CD8-positive, alpha-beta memory T cell (primary cell): ENCODE measurements around the gene RANBP3. TPM values are rescaled to one million over a fixed set of nuclear protein-coding genes. Genes with fewer than 3 reads are reported as not detected.
A peak's percentile ranks its signal among the peaks of the same experiment; 100 is the strongest.
"Not testable (repeated sequence)": the region's sequence is repeated elsewhere in the genome, so short reads cannot be mapped to it uniquely, and the experiment has no call there.

Experiments
- CTCF ChIA-PET: fragments of 350-600 bp; sonication (Branson Sonifier 250); formaldehyde crosslinking; loops from one replicate; lab custom pipeline; 2021; ENCODE audit warnings: antibody characterized with exemption; lab: Charles Lee
- POLR2A ChIA-PET: fragments of 350-600 bp; sonication (Branson Sonifier 250); formaldehyde crosslinking; loops from one replicate; lab custom pipeline; 2021; ENCODE audit warnings: antibody characterized with exemption; lab: Charles Lee
- DNase-seq, 5 donors: peaks; one replicate each; pipeline versions ENCODE4 v3.0.0 to v3.0.0-alpha.2; 2020 to 2022; ENCODE audit warnings: mixed read lengths in 1 of 5
- H3K27ac ChIP-seq: one replicate; pipeline ENCODE4 v1.7.0; 2013; ENCODE audit warnings: low read depth, mild to moderate bottlenecking, low read length, moderate library complexity
- H3K27me3 ChIP-seq: 2 replicates; pipeline ENCODE4 v1.7.0; 2013; ENCODE audit warnings: low read length, mild to moderate bottlenecking; ENCODE audit not compliant: insufficient read depth, poor library complexity, severe bottlenecking
- H3K36me3 ChIP-seq: 2 replicates; pipeline ENCODE4 v1.7.0; 2013; ENCODE audit warnings: mild to moderate bottlenecking, low read length, moderate library complexity; ENCODE audit not compliant: insufficient read depth
- H3K4me1 ChIP-seq: 2 replicates; pipeline ENCODE4 v1.7.0; 2013; ENCODE audit warnings: mild to moderate bottlenecking, low read length, moderate library complexity; ENCODE audit not compliant: insufficient read depth
- H3K4me3 ChIP-seq: 2 replicates; pipeline ENCODE4 v1.7.0; 2013; ENCODE audit warnings: mild to moderate bottlenecking, low read length
- H3K9me3 ChIP-seq: 2 replicates; pipeline ENCODE4 v1.7.0; 2013; ENCODE audit warnings: mild to moderate bottlenecking, low read length
- H3K27ac Mint-ChIP-seq, 8 donors: one replicate each; pipeline ENCODE4 v1.8.0; 2020 to 2021; ENCODE audit warnings: mixed read lengths in 8 of 8, mild to moderate bottlenecking in 6 of 8, inconsistent platforms in 3 of 8, moderate library complexity in 3 of 8
- H3K27me3 Mint-ChIP-seq, 2 donors: one replicate each; pipeline ENCODE4 v1.8.0; 2020 to 2021; ENCODE audit warnings: mixed read lengths in 2 of 2, mild to moderate bottlenecking in 1 of 2, moderate library complexity in 1 of 2
- H3K36me3 Mint-ChIP-seq, 3 donors: one replicate each; pipeline ENCODE4 v1.8.0; 2020 to 2021; ENCODE audit warnings: mixed read lengths in 3 of 3, inconsistent platforms in 1 of 3, mild to moderate bottlenecking in 1 of 3
- H3K4me1 Mint-ChIP-seq, 3 donors: one replicate each; pipeline ENCODE4 v1.8.0; 2020 to 2021; ENCODE audit warnings: mixed read lengths in 3 of 3, inconsistent platforms in 1 of 3, mild to moderate bottlenecking in 1 of 3
- H3K4me3 Mint-ChIP-seq, 7 donors: one replicate each; pipeline ENCODE4 v1.8.0; 2020 to 2021; ENCODE audit warnings: mixed read lengths in 7 of 7, mild to moderate bottlenecking in 6 of 7, moderate library complexity in 4 of 7, inconsistent platforms in 2 of 7
- H3K9me3 Mint-ChIP-seq, 5 donors: one replicate each; pipeline ENCODE4 v1.8.0; 2020 to 2022; ENCODE audit warnings: mixed read lengths in 5 of 5, mild to moderate bottlenecking in 3 of 5, moderate library complexity in 2 of 5, inconsistent platforms in 1 of 5
- polyA plus RNA-seq: library from polyadenylated mRNA; unstranded; fragments of 300-500 nt; fragmentation: Illumina TruSeq; gene quantifications from one replicate; pipeline ENCODE4 v1.2.3, GENCODE V29; 2021
- total RNA-seq, 2 experiments: library from RNA; stranded (reverse); gene quantifications; one replicate each; pipeline ENCODE4 v1.2.3, GENCODE V29; 2021

The RANBP3 gene
- total and polyA plus RNA-seq, 3 experiments from 2014 or later, result 9.7 to 97.6 (median 94.8) TPM

GRCh38 chr19:5966941-5967340 is 11.0 kb downstream of the RANBP3 start:
- CTCF ChIA-PET, result interaction anchor here (1.0 to 3.4 kb wide), 9 partner anchors 12 to 68 kb away, joined by 3 to 43 read pairs (median 9); partner anchors contain the start of genes NDUFA11, RANBP3 and VMAC

GRCh38 chr19:5966215-5966614 is 11.7 kb downstream of the RANBP3 start:
- Mint-ChIP-seq H3K27me3 (no peaks in the 10 kb centered on the region), H3K36me3 (peaks cover 0 to 39% (median 3%) of the 10 kb centered on the region in 3 donors), H3K4me1 (peaks cover 69 to 95% (median 85%) of the 10 kb centered on the region in 3 donors), H3K9me3 (no peaks in the 10 kb centered on the region), H3K27ac (peak overlapping the region in 5 of 8 donors; percentile 43 to 94 (median 85)), H3K4me3 (peak overlapping the region in 1 of 7 donors; percentile 35)
- no peak for DNase-seq
- POLR2A ChIA-PET, result no interaction called here
- CTCF ChIA-PET, result interaction anchor here (0.7 to 3.4 kb wide), 5 partner anchors 13 to 162 kb away, joined by 3 to 43 read pairs (median 31); partner anchors contain the start of gene RANBP3
- H3K4me1 ChIP-seq, result peaks cover 78% of the 10 kb centered on the region
- H3K36me3 ChIP-seq, result no peaks in the 10 kb centered on the region
- no peak overlapping the region for H3K4me3 ChIP-seq
- H3K27me3 ChIP-seq, result no peaks in the 10 kb centered on the region
- no peaks in the 10 kb centered on the region for H3K9me3 ChIP-seq
- no peak overlapping the region for H3K27ac ChIP-seq

More at GRCh38 chr19:5966941-5967340, 11.0 kb downstream of the RANBP3 start:
- Mint-ChIP-seq H3K36me3 (peaks cover 0 to 43% (median 2%) of the 10 kb centered on the region in 3 donors), H3K4me3 (peak overlapping the region in 1 of 7 donors; percentile 15), H3K9me3 (no peaks in the 10 kb centered on the region), H3K4me1 (peaks cover 71 to 95% (median 85%) of the 10 kb centered on the region in 3 donors), H3K27me3 (no peaks in the 10 kb centered on the region), H3K27ac (peak overlapping the region in 5 of 8 donors; percentile 2 to 87 (median 76))
- no peaks in the 10 kb centered on the region for H3K27me3 ChIP-seq
- DNase-seq, result no peak
- POLR2A ChIA-PET, result no interaction called here
- H3K27ac ChIP-seq, result no peak overlapping the region
- H3K9me3 ChIP-seq, result no peaks in the 10 kb centered on the region
- no peak overlapping the region for H3K4me3 ChIP-seq
- H3K36me3 ChIP-seq, result peaks cover 2% of the 10 kb centered on the region
- H3K4me1 ChIP-seq, result peaks cover 78% of the 10 kb centered on the region

GRCh38 chr19:5964816-5965565 is 12.9 kb downstream of the RANBP3 start:
- Mint-ChIP-seq H3K9me3 (no peaks in the 10 kb centered on the region), H3K4me1 (peaks cover 75 to 98% (median 88%) of the 10 kb centered on the region in 3 donors), H3K27me3 (no peaks in the 10 kb centered on the region), H3K27ac (peak overlapping the region; percentile 15 to 94 (median 82)), H3K4me3 (peak overlapping the region in 1 of 7 donors; percentile 9), H3K36me3 (peaks cover 0 to 36% (median 3%) of the 10 kb centered on the region in 3 donors)
- H3K4me3 ChIP-seq, result no peak overlapping the region
- ChIA-PET POLR2A (no interaction called here), CTCF (no interaction called here)
- no peak overlapping the region for H3K27ac ChIP-seq
- peak in 1 of 5 donors; percentile 34 for DNase-seq
- H3K9me3 ChIP-seq, result no peaks in the 10 kb centered on the region
- peaks cover 89% of the 10 kb centered on the region for H3K4me1 ChIP-seq
- no peaks in the 10 kb centered on the region for H3K36me3 ChIP-seq
- no peaks in the 10 kb centered on the region for H3K27me3 ChIP-seq

GRCh38 chr19:5963855-5964254 is 14.1 kb downstream of the RANBP3 start:
- ChIA-PET POLR2A (no interaction called here), CTCF (no interaction called here)
- Histone ChIP-seq H3K4me1 (peaks cover 91% of the 10 kb centered on the region), H3K27ac (no peak overlapping the region), H3K36me3 (no peaks in the 10 kb centered on the region), H3K4me3 (no peak overlapping the region), H3K27me3 (no peaks in the 10 kb centered on the region), H3K9me3 (no peaks in the 10 kb centered on the region)
- H3K4me1 Mint-ChIP-seq, result peaks cover 82 to 98% (median 95%) of the 10 kb centered on the region in 3 donors
- no peaks in the 10 kb centered on the region for H3K27me3 Mint-ChIP-seq
- peaks cover 0 to 30% (median 3%) of the 10 kb centered on the region in 3 donors for H3K36me3 Mint-ChIP-seq
- no peak for DNase-seq
- H3K9me3 Mint-ChIP-seq, result no peaks in the 10 kb centered on the region
- H3K4me3 Mint-ChIP-seq, result peak overlapping the region in 2 of 7 donors; percentile 12 to 19
- peak overlapping the region in 7 of 8 donors; percentile 90 to 99 (median 98) for H3K27ac Mint-ChIP-seq

- H3K4me1 ChIP-seq, result peaks cover 91% of the 10 kb centered on the region
- H3K4me1 Mint-ChIP-seq, result peaks cover 80 to 97% (median 91%) of the 10 kb centered on the region in 3 donors
- H3K36me3 Mint-ChIP-seq, result peaks cover 0 to 28% (median 3%) of the 10 kb centered on the region in 3 donors
- POLR2A ChIA-PET, H3K9me3 Mint-ChIP-seq, H3K27me3 Mint-ChIP-seq, CTCF ChIA-PET, H3K27me3 ChIP-seq, DNase-seq, H3K36me3 ChIP-seq, H3K9me3 ChIP-seq: not testable (repeated sequence)
- peak overlapping the region in 5 of 7 donors; percentile 19 to 84 (median 28) for H3K4me3 Mint-ChIP-seq
- peak overlapping the region; percentile 43 for H3K4me3 ChIP-seq
- H3K27ac Mint-ChIP-seq, result peak overlapping the region; percentile 90 to 99 (median 98)
- peak overlapping the region; percentile 71 for H3K27ac ChIP-seq
Observed at GRCh38 chr19:5963259-5963658, 14.7 kb downstream of the RANBP3 start.

- Mint-ChIP-seq H3K27me3 (no peaks in the 10 kb centered on the region), H3K27ac (peak overlapping the region; percentile 90 to 99 (median 98)), H3K4me3 (peak overlapping the region; percentile 17 to 90 (median 82)), H3K9me3 (no peaks in the 10 kb centered on the region), H3K4me1 (peaks cover 79 to 97% (median 90%) of the 10 kb centered on the region in 3 donors), H3K36me3 (peaks cover 0 to 31% (median 2%) of the 10 kb centered on the region in 3 donors)
- POLR2A ChIA-PET, result interaction anchor here (0.6 to 1.6 kb wide), 5 partner anchors 10 to 1304 kb away, joined by 3 to 21 read pairs (median 5); partner anchors contain the start of genes NDUFA11, RANBP3 and VMAC
- peaks cover 88% of the 10 kb centered on the region for H3K4me1 ChIP-seq
- H3K27ac ChIP-seq, result peak overlapping the region; percentile 71
- H3K9me3 ChIP-seq, result no peaks in the 10 kb centered on the region
- peak; percentile 50 to 89 (median 85) for DNase-seq
- no peaks in the 10 kb centered on the region for H3K27me3 ChIP-seq
- CTCF ChIA-PET, result interaction anchor here (0.6 to 1.6 kb wide), 9 partner anchors 9 to 158 kb away, joined by 3 to 5 read pairs (median 4); partner anchors contain the start of genes RANBP3 and VMAC
- H3K4me3 ChIP-seq, result peak overlapping the region; percentile 43
- H3K36me3 ChIP-seq, result no peaks in the 10 kb centered on the region
Observed at GRCh38 chr19:5961969-5962945, 15.7 kb downstream of the RANBP3 start.

GRCh38 chr19:5961641-5961968 is 16.3 kb downstream of the RANBP3 start:
- H3K27ac ChIP-seq, result peak overlapping the region; percentile 64
- not testable (repeated sequence) for H3K36me3 ChIP-seq

More at GRCh38 chr19:5961641-5961968, 16.3 kb downstream of the RANBP3 start:
- H3K36me3 Mint-ChIP-seq, result peaks cover 0 to 36% (median 4%) of the 10 kb centered on the region in 3 donors
- H3K4me3 Mint-ChIP-seq, result peak overlapping the region; percentile 17 to 90 (median 82)
- H3K4me1 Mint-ChIP-seq, result peaks cover 79 to 97% (median 90%) of the 10 kb centered on the region in 3 donors
- not testable (repeated sequence) for H3K27me3 ChIP-seq, H3K9me3 ChIP-seq, H3K27me3 Mint-ChIP-seq, DNase-seq, H3K9me3 Mint-ChIP-seq
- ChIA-PET CTCF (interaction anchor here (0.6 to 1.6 kb wide), 8 partner anchors 10 to 157 kb away, joined by 3 to 5 read pairs (median 4); partner anchors contain the start of gene VMAC), POLR2A (interaction anchor here (1.0 to 1.6 kb wide), 3 partner anchors 12 to 57 kb away, joined by 5 to 21 read pairs (median 9); partner anchors contain the start of genes NDUFA11, RANBP3 and VMAC)
- peak overlapping the region; percentile 39 for H3K4me3 ChIP-seq
- peaks cover 88% of the 10 kb centered on the region for H3K4me1 ChIP-seq
- peak overlapping the region; percentile 90 to 99 (median 98) for H3K27ac Mint-ChIP-seq
